DOHH2 (cell line): ENCODE data around the gene CTSE.
"Not testable (repeated sequence)": the region's sequence is repeated elsewhere in the genome, so short reads cannot be mapped to it uniquely, and the experiment has no call there.

Source experiments
- CTCF ChIP-seq: fragments of 200-600 bp; sonication (generic); IDR thresholded peaks from one replicate; pipeline ENCODE4 v1.5.1; 2014; ENCODE audit warnings: antibody characterized with exemption, mild to moderate bottlenecking, low read depth, low read length; ENCODE audit not compliant: poor library complexity, severe bottlenecking
- EZH2phosphoT487 ChIP-seq: fragments of 200-600 bp; sonication (generic); IDR thresholded peaks from 2 replicates; pipeline ENCODE4 v1.6.1; 2017; ENCODE audit warnings: borderline replicate concordance, mild to moderate bottlenecking, antibody characterized with exemption, low read length, moderate library complexity, mixed read lengths

GRCh38 chr1:206053616-206054015, 29.9 kb upstream of the CTSE start:
- TF ChIP-seq CTCF, EZH2phosphoT487: not testable (repeated sequence)
